Duodenal mucosa (tissue), 2 donors: ENCODE measurements around the gene ITPK1.

ENCODE experiments used
- H3K27ac ChIP-seq: one replicate; pipeline ENCODE4 v1.7.0; 2013; ENCODE audit warnings: low read depth, low read length
- H3K27me3 ChIP-seq, 2 donors: one replicate each; pipeline ENCODE4 v1.7.0; 2013; ENCODE audit warnings: low read length in 2 of 2, control low read depth in 1 of 2; ENCODE audit not compliant: insufficient read depth in 2 of 2, control insufficient read depth in 1 of 2
- H3K36me3 ChIP-seq, 2 donors: one replicate each; pipeline ENCODE4 v1.7.0; 2013; ENCODE audit warnings: low read length in 2 of 2, control low read depth in 1 of 2; ENCODE audit not compliant: insufficient read depth in 2 of 2, control insufficient read depth in 1 of 2
- H3K4me1 ChIP-seq, 2 donors: one replicate each; pipeline ENCODE4 v1.7.0; 2013; ENCODE audit warnings: low read length in 2 of 2, control low read depth in 1 of 2; ENCODE audit not compliant: insufficient read depth in 2 of 2, control insufficient read depth in 1 of 2
- H3K4me3 ChIP-seq, 2 donors: one replicate each; pipeline ENCODE4 v1.7.0; 2013; ENCODE audit warnings: low read length in 2 of 2, low read depth in 1 of 2
- H3K9ac ChIP-seq, 2 donors: one replicate each; pipeline ENCODE4 v1.7.0; 2013; ENCODE audit warnings: low read length in 2 of 2, low read depth in 1 of 2
- H3K9me3 ChIP-seq, 2 donors: one replicate each; pipeline ENCODE4 v1.7.0; 2013; ENCODE audit warnings: low read length in 2 of 2, control low read depth in 1 of 2; ENCODE audit not compliant: control insufficient read depth in 1 of 2

The ITPK1 gene

DNA sequence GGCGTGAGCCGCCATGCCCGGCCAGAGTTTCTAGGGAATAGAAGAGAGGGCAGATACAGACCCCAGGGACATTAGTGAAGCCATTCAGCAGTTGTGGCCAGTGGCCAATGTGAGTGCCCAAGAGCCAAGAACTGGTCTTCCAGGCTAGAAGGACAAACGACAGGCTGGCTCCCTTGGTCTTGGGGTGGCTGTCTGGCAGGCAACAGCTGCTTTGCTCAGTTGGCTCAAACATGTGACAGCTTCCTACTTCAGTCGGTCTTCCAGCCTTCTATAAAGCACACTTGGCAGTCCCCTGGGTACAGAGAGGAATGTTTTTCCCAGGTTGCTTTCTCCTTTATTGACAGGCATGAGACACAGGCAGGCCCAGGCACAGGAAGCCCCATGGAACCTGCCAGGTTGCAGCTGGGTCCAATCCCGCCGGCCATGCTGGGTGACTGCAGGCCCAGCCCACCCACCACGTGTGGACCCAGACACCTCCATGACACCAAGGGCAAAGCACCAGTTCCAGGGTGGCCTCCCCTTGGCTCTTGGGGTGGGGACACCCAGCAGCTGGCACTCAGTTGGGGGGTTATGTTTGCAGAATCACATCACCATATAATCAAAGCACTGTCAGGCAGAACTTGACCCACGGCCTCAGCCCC is 177.4 kb downstream of the ITPK1 start:
- H3K9ac ChIP-seq, result no peak overlapping the region
- H3K9me3 ChIP-seq, result no peaks in the 10 kb centered on the region
- H3K27me3 ChIP-seq, result no peaks in the 10 kb centered on the region
- H3K4me1 ChIP-seq, result no peaks in the 10 kb centered on the region
- no peak overlapping the region for H3K27ac ChIP-seq
- H3K36me3 ChIP-seq, result peaks cover 16 to 63% of the 10 kb centered on the region in 2 donors
- H3K4me3 ChIP-seq, result no peak overlapping the region

DNA sequence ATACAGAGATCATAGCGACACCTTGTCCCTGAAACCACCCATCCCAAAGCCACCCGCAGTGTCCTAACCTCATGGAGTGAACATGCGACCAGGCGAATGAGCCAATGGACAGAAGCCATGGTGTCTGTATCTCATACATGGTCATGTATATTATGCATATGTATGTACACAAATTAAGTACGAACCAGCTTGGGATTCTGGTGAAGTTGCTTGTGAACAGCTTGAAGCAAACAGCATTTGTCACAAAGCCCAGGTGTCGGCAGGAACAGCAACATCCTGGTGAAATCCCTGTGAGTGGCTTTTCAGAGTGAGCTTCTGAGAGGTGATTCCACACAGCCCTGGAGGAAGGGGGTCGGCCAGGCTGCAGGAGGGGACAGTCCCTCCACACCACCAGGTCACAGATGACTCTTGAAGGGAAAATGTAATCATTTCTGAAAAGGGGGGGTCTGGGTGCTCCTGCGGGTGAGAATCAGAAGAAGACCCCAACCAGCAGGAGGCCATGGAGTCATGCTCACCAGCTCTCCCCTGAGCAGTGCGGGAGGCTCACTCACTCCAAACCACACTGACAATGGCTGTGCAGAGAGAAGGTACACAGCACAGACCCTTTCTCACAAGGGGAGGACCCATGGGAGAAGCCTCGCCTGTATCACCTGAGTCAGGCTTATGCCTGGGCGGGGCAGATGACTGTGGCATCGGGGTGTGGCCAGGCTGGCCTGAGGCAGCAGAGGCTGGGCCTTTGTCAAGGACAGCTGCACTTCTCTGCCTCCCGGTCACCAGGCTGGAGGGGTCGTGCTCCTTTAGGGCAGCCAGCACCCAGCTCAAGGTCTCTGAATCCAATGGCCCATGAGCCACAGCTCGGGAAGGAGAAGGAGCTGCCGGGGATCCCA is 178.4 kb downstream of the ITPK1 start:
- H3K27ac ChIP-seq, result no peak overlapping the region
- no peaks in the 10 kb centered on the region for H3K9me3 ChIP-seq
- H3K9ac ChIP-seq, result no peak overlapping the region
- no peaks in the 10 kb centered on the region for H3K27me3 ChIP-seq
- no peaks in the 10 kb centered on the region for H3K4me1 ChIP-seq
- H3K4me3 ChIP-seq, result no peak overlapping the region
- H3K36me3 ChIP-seq, result peaks cover 10 to 52% of the 10 kb centered on the region in 2 donors

DNA sequence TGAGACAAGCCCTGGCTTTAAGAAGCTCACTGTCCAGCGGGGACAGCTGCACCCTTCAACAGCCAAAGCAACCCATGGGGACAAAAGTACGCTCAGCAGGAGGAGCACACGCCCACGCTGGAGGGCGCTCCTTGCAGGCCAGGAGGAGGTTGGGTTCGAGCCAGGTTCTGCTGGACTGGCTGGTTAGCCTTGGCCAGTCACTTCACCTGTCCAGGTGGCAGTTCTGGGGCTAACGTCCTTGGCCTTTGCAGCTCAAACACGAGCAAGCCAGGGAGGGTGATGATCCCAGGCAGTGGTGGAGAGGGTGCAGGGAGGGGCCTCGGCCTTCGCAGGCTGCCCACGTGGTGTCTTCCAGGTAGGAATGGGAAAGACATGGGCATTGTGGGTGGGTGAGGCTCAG is 179.6 kb downstream of the ITPK1 start:
- H3K27ac ChIP-seq, result no peak overlapping the region

DNA sequence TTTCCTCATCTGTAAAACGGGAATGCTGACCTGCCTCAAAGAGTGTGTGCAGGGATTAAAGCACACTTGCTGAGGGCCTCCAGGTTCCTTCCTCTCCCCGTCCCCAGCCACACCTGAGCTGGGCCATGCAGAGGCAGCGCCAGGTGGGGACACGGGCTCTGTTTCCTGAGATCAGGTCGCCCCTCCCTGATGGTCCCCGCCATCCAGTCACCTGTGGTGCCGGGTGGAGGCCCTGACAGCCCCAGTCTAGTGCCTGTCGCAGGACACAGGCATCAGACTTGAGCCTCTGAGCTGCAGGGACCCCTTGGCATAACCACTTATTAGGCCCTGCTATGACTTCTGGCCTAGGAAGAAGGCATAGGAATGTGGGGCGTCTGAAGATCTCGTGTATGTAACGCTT is 180.3 kb downstream of the ITPK1 start:
- Histone ChIP-seq H3K27ac (no peak overlapping the region), H3K9me3 (no peaks in the 10 kb centered on the region), H3K4me3 (no peak overlapping the region), H3K36me3 (peaks cover 5 to 38% of the 10 kb centered on the region in 2 donors), H3K9ac (no peak overlapping the region), H3K27me3 (no peaks in the 10 kb centered on the region), H3K4me1 (no peaks in the 10 kb centered on the region)

More for the DNA sequence above, 179.6 kb downstream of the ITPK1 start:
- peaks cover 5 to 41% of the 10 kb centered on the region in 2 donors for H3K36me3 ChIP-seq
- no peaks in the 10 kb centered on the region for H3K9me3 ChIP-seq
- no peaks in the 10 kb centered on the region for H3K4me1 ChIP-seq
- H3K4me3 ChIP-seq, result no peak overlapping the region
- H3K9ac ChIP-seq, result no peak overlapping the region
- H3K27me3 ChIP-seq, result no peaks in the 10 kb centered on the region

DNA sequence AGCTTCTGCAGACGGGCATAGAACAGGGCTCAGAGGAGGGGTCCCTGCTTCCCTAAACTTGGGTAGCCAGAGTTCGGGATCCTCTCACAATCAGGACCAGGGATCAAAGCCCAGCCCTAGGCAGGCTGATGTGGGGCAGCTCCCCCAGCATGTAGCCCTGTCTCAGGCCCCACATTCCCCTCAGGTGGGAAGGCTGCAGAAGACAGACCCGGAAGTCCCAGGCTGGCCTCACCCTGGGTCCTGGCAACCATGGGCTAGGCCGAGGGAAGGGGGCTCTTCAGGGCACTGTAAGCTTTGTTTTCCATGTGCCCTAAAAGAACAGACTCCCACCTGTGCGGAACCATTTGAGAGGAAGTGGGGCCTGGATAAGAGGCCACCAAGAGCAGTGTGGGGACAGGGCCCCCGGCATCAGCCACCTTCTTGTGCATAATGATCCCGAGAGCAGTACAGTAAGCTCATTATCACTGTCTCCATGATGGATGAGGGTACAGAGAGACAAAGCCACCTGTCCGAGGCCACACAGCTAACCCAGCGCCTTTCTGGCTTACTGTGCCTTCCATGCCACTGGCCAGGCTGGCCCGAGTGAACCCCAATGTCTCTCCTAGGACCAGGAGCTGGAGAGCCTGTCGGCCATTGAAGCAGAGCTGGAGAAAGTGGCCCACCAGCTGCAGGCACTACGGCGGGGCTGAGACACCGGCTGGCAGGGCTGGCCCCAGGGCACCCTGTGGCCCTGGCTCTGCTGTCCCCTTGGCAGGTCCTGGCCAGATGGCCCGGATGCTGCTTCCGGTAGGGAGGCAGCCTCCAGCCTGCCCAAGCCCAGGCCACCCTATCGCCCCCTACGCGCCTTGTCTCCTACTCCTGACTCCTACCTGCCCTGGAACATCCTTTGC is 181.3 kb downstream of the ITPK1 start:
- no peaks in the 10 kb centered on the region for H3K27me3 ChIP-seq
- no peaks in the 10 kb centered on the region for H3K9me3 ChIP-seq
- no peak overlapping the region for H3K9ac ChIP-seq
- H3K27ac ChIP-seq, result no peak overlapping the region
- H3K4me1 ChIP-seq, result no peaks in the 10 kb centered on the region
- H3K4me3 ChIP-seq, result no peak overlapping the region
- H3K36me3 ChIP-seq, result peaks cover 5 to 29% of the 10 kb centered on the region in 2 donors

DNA sequence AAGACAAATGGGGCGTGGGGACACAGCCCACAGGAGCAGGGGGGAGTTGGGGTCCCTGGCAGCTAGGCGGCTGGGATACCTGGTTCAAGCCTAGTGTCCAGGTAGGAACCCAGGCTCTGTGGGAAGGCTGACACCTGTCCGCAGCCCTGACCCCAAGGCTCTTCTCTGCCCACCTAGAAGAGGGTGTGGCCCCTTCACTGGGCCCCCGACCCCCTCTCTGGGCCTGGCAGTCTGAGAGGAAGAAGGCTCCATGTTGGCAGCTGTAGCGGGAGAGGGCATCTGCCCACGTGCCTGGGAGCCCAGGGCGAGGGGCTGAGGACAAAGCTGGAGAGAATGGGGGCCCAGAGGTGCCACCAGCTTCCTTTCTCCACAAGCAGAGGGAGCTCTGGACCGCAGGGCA is 182.2 kb downstream of the ITPK1 start:
- Histone ChIP-seq H3K4me3 (no peak overlapping the region), H3K36me3 (peaks cover 5 to 22% of the 10 kb centered on the region in 2 donors), H3K4me1 (no peaks in the 10 kb centered on the region), H3K27ac (no peak overlapping the region), H3K9me3 (no peaks in the 10 kb centered on the region), H3K27me3 (no peaks in the 10 kb centered on the region), H3K9ac (no peak overlapping the region)

DNA sequence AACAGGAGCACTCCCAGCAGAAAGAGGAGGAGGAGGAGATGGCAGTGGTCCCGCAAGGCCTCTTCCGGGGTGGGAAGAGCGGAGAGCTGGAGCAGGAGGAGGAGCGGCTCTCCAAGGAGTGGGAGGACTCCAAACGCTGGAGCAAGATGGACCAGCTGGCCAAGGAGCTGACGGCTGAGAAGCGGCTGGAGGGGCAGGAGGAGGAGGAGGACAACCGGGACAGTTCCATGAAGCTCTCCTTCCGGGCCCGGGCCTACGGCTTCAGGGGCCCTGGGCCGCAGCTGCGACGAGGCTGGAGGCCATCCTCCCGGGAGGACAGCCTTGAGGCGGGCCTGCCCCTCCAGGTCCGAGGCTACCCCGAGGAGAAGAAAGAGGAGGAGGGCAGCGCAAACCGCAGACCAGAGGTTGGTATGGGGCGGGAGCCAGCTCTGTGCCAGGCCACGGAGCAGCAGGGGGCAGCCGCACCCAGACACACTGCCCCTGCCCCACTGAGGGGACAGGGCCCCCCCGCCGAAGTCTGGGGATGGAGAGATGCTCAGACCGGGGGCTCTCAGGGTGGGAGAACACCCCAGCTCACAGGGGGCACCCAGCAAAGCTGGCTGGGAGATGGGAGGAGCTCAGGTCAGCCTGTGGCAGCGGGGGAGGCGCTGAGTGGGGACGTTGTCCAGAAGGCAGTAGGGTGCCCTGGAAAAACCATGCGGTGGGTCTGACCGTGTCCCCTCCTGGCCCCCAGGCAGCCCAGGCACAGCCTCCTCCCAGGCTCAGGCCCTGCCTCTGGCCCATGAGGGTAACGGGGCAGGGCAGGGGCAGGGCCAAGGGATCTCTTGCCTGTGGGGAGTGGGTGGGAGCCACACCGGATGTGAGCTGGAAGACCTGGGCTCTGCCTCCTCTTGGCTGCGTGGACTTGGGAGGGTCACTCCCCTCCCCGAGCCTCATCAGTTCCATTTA is 183.0 kb downstream of the ITPK1 start:
- Histone ChIP-seq H3K36me3 (peaks cover 5 to 21% of the 10 kb centered on the region in 2 donors), H3K27me3 (no peaks in the 10 kb centered on the region), H3K27ac (no peak overlapping the region), H3K4me3 (no peak overlapping the region), H3K4me1 (no peaks in the 10 kb centered on the region), H3K9me3 (no peaks in the 10 kb centered on the region), H3K9ac (no peak overlapping the region)

DNA sequence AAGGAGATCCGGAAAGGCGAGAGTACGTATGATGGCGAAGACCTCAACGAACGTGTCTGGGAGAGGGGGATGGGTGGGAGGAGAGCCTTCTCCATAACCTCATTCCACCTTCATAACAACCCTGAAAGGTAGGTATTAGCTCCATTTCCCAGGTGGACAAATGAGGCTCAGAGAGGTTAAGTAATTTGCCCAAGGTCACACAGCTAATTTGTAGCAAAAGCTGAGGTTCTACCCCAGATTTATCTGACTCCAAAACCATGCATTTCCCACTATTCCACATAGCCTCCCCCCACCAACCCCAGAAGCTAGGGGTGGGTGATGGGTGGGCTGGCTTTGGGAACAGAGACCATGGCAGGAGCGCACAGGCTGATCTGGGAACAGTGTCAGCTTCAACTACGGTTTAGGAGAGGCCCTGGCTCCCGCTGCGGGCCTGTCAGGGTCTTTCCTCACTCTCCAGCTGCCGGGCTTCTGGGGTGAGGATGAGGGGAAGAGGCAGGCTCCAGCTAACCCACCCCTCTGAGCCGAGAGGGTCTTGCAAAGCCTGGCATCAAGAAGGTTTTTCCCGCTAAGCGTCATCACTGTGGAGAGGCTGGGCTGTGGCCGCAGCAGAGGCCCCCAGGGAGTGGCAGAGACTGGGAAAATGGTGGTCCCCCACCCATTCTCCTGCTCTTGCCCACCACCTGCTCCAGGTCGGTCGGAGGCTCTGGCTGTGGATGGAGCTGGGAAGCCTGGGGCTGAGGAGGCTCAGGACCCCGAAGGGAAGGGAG is 183.9 kb downstream of the ITPK1 start:
- Histone ChIP-seq H3K4me3 (no peak overlapping the region), H3K9ac (no peak overlapping the region), H3K9me3 (no peaks in the 10 kb centered on the region), H3K27ac (no peak overlapping the region), H3K27me3 (no peaks in the 10 kb centered on the region), H3K4me1 (no peaks in the 10 kb centered on the region), H3K36me3 (peaks cover 5 to 15% of the 10 kb centered on the region in 2 donors)
